Sciatic nerve (tissue), 2 donors: ENCODE measurements around the gene AP3B1. TPM values are rescaled to one million over a fixed set of nuclear protein-coding genes. Genes with fewer than 3 reads are reported as not detected.

Experiments used
- ATAC-seq: fragments of 200-7000 bp; cut with Tn5 transposase; one replicate; pipeline ENCODE4 v1.9.1; 2020; ENCODE audit warnings: mild to moderate bottlenecking, moderate library complexity
- DNase-seq: peaks from one replicate; pipeline ENCODE4 v3.0.0-alpha.2; 2020; ENCODE audit warnings: low spot score
- intact Hi-C: fragments of 100-400 bp; cut with DNase I; formaldehyde crosslinking; loops from one replicate; pipeline ENCODE4 v1.14.2; 2022
- total RNA-seq: library from RNA; stranded (reverse); fragmentation: NEBNext Ultra II Directional; extraction: Animal tissue kit (Norgen Biotek cat#: 25700); gene quantifications from one replicate; pipeline ENCODE4 v1.2.1, GENCODE V29; 2021
- donor health status: DM: no; HTN: no; CAD: no.
- donor health status: DM: no; HTN: no; CAD: no.

The AP3B1 gene
- 43.7 TPM for total RNA-seq

GRCh38 chr5:78294248-78295034 is at the start of gene AP3B1:
Gene AP3B1 (minus strand): TSS chr5:78294698. CDS start chr5:78294579, 119 bp downstream.
- peak; percentile 99 for DNase-seq
- ATAC-seq, result peak; percentile 98
- intact Hi-C loops, result loop anchor here (10.0 kb wide), 1 partner anchor 60 kb away; no protein-coding TSS in a partner anchor

- DNase-seq (no peak), ATAC-seq (no peak)
- intact Hi-C loops, result no loop called here
Observed at GRCh38 chr5:78341440-78341839, 46.9 kb upstream of the AP3B1 start.

- no peak for ATAC-seq
- DNase-seq, result no peak
- intact Hi-C loops, result no loop called here
Observed at GRCh38 chr5:78339617-78340436, 45.3 kb upstream of the AP3B1 start.

- intact Hi-C loops, result no loop called here
- DNase-seq, result no peak
- no peak for ATAC-seq
Observed at GRCh38 chr5:78336698-78337097, 42.2 kb upstream of the AP3B1 start.

GRCh38 chr5:78335976-78336375 is 41.5 kb upstream of the AP3B1 start:
- no peak for ATAC-seq
- intact Hi-C loops, result no loop called here
- no peak for DNase-seq

- DNase-seq, result no peak
- ATAC-seq, result no peak
- intact Hi-C loops, result no loop called here
Observed at GRCh38 chr5:78334811-78335210, 40.3 kb upstream of the AP3B1 start.

- DNase-seq (no peak), ATAC-seq (no peak)
- intact Hi-C loops, result no loop called here
Observed at GRCh38 chr5:78331523-78332080, 37.1 kb upstream of the AP3B1 start.

- ATAC-seq (no peak), DNase-seq (no peak)
- intact Hi-C loops, result no loop called here
Observed at GRCh38 chr5:78328585-78329173, 34.2 kb upstream of the AP3B1 start.

- no peak for ATAC-seq
- no peak for DNase-seq
- intact Hi-C loops, result no loop called here
Observed at GRCh38 chr5:78327761-78328510, 33.4 kb upstream of the AP3B1 start.

GRCh38 chr5:78326930-78327329 is 32.4 kb upstream of the AP3B1 start:
- ATAC-seq (no peak), DNase-seq (no peak)
- intact Hi-C loops, result no loop called here

GRCh38 chr5:78323241-78323640 is 28.7 kb upstream of the AP3B1 start:
- ATAC-seq, result no peak
- DNase-seq, result no peak
- intact Hi-C loops, result no loop called here

GRCh38 chr5:78320401-78320800 is 25.9 kb upstream of the AP3B1 start:
- intact Hi-C loops, result no loop called here
- DNase-seq, result no peak
- ATAC-seq, result no peak

GRCh38 chr5:78318337-78318736 is 23.8 kb upstream of the AP3B1 start:
- ATAC-seq (no peak), DNase-seq (no peak)
- intact Hi-C loops, result no loop called here

- intact Hi-C loops, result no loop called here
- DNase-seq (no peak), ATAC-seq (no peak)
Observed at GRCh38 chr5:78317515-78317914, 23.0 kb upstream of the AP3B1 start.

GRCh38 chr5:78308703-78309102 is 14.2 kb upstream of the AP3B1 start:
- intact Hi-C loops, result no loop called here
- DNase-seq (no peak), ATAC-seq (no peak)

- intact Hi-C loops, result no loop called here
- DNase-seq (no peak), ATAC-seq (no peak)
Observed at GRCh38 chr5:78300464-78301045, 6.1 kb upstream of the AP3B1 start.

GRCh38 chr5:78295035-78295961 is 800 bp upstream of the AP3B1 start:
- intact Hi-C loops, result loop anchor here (10.0 kb wide), 1 partner anchor 60 kb away; no protein-coding TSS in a partner anchor
- ATAC-seq, result peak; percentile 59
- peak; percentile 59 for DNase-seq
